ENCODE measurements around the gene VPS52. TPM values are rescaled to one million over a fixed set of nuclear protein-coding genes. Genes with fewer than 3 reads are reported as not detected.

Gene VPS52
- total and polyA plus RNA-seq, 9 of the 15 experiments (the other 6 are each of a cell fraction or from before 2014, with no cell fraction given) = 24.4 to 103 (median 40.2) TPM

- TF ChIP-seq RREB1 (CRISPR knock-in tag; IDR thresholded peaks at IDR 0.05) (no peak), AFF4 (CRISPR knock-in tag; IDR thresholded peaks at IDR 0.05) (peak; percentile 79), ZNF551 (CRISPR knock-in tag; IDR thresholded peaks at IDR 0.05) (no peak), ZNF511 (CRISPR knock-in tag; IDR thresholded peaks at IDR 0.05) (no peak), FOXJ2 (tag; IDR thresholded peaks at IDR 0.05) (no peak), THRB (CRISPR knock-in tag; conservative IDR thresholded peaks at IDR 0.05) (no peak), NUFIP1 (IDR thresholded peaks at IDR 0.05; ENCODE audit: partially characterized antibody) (no peak)
Observed at GRCh38 chr6:33279971-33280511, 8.4 kb upstream of the VPS52 start (continued).
